Karpas-422 (cell line): ENCODE measurements around the gene EMC10. TPM values are rescaled to one million over a fixed set of nuclear protein-coding genes. Genes with fewer than 3 reads are reported as not detected.
"Not testable (repeated sequence)": the region's sequence is repeated elsewhere in the genome, so short reads cannot be mapped to it uniquely, and the experiment has no call there.

Experiments
- DNase-seq: peaks from one replicate; pipeline ENCODE4 v3.0.0-alpha.2; 2015
- H2AFZ ChIP-seq: fragments of 200-600 bp; sonication (generic); 2 replicates; pipeline ENCODE4 v1.6.1; 2014; ENCODE audit warnings: antibody characterized with exemption, low read length, mixed read lengths
- H3K27ac ChIP-seq: fragments of 200-600 bp; sonication (generic); 2 replicates; pipeline ENCODE4 v1.5.1; 2014; ENCODE audit warnings: mild to moderate bottlenecking, low read length, moderate library complexity
- H3K27me3 ChIP-seq: fragments of 200-600 bp; sonication (generic); 2 replicates; pipeline ENCODE4 v1.6.1; 2014; ENCODE audit warnings: low read length, mixed read lengths
- H3K36me3 ChIP-seq: fragments of 200-600 bp; sonication (generic); 2 replicates; pipeline ENCODE4 v1.6.1; 2014; ENCODE audit warnings: low read length, mixed read lengths; ENCODE audit not compliant: insufficient read depth
- H3K4me1 ChIP-seq: fragments of 200-600 bp; sonication (generic); 2 replicates; pipeline ENCODE4 v1.6.1; 2014; ENCODE audit warnings: mild to moderate bottlenecking, low read length, mixed read lengths
- H3K4me2 ChIP-seq: fragments of 200-600 bp; sonication (generic); 2 replicates; pipeline ENCODE4 v1.6.1; 2014; ENCODE audit warnings: low read length, low read depth, mild to moderate bottlenecking; ENCODE audit not compliant: poor library complexity, severe bottlenecking
- H3K4me3 ChIP-seq: fragments of 200-600 bp; sonication (generic); 2 replicates; pipeline ENCODE4 v1.5.1; 2014; ENCODE audit warnings: mild to moderate bottlenecking, antibody characterized with exemption, low read length, mixed read lengths
- H3K79me2 ChIP-seq: fragments of 200-600 bp; sonication (generic); 2 replicates; pipeline ENCODE4 v1.6.1; 2014; ENCODE audit warnings: mild to moderate bottlenecking, low read length, mixed read lengths
- H3K9ac ChIP-seq: fragments of 200-600 bp; sonication (generic); 2 replicates; pipeline ENCODE4 v1.6.0; 2014; ENCODE audit warnings: low read length
- H3K9me2 ChIP-seq: fragments of 200-600 bp; sonication (generic), shearing (Covaris generic); replicated peaks from 2 replicates; pipeline ENCODE4 v1.6.0; 2014; ENCODE audit warnings: mild to moderate bottlenecking, low read length, moderate library complexity; ENCODE audit not compliant: insufficient read depth
- H3K9me3 ChIP-seq: fragments of 300-700, 200-600 bp; sonication (generic); 2 replicates; pipeline ENCODE4 v1.6.1; 2014; ENCODE audit warnings: low read length, mixed read lengths
- H4K20me1 ChIP-seq: fragments of 200-600 bp; sonication (generic); 2 replicates; pipeline ENCODE4 v1.6.1; 2014; ENCODE audit warnings: mild to moderate bottlenecking, antibody characterized with exemption, low read length, low read depth; ENCODE audit not compliant: insufficient read depth
- total RNA-seq: library from RNA; depleted of rRNA; stranded (reverse); fragments of >200 nt; shearing (Covaris generic); gene quantifications from 2 replicates; pipeline ENCODE4 v1.2.3, GENCODE V29; 2014; ENCODE audit warnings: low replicate concordance

EMC10 gene
- total RNA-seq, 1 experiment from 2014 or later, result 63.7 TPM

GRCh38 chr19:50433201-50434180 is 42.8 kb upstream of the EMC10 start:
- DNase-seq, result peak; percentile 76
- Histone ChIP-seq H3K79me2 (no peaks in the 10 kb centered on the region), H3K4me2 (peak overlapping the region; percentile 97), H3K9ac (peak overlapping the region; percentile 63), H2AFZ (no peak overlapping the region), H3K27ac (peak overlapping the region; percentile 94), H4K20me1 (no peaks in the 10 kb centered on the region; the same call in 1 of the 2 replicates), H3K27me3 (0 out of 2 replicates have a peak, but pooled peaks cover 3% of the 10 kb centered on the region), H3K36me3 (peaks cover 3% of the 10 kb centered on the region; the same call in 1 of the 2 replicates), H3K4me1 (peaks cover 69% of the 10 kb centered on the region), H3K9me3 (no peaks in the 10 kb centered on the region), H3K4me3 (peak overlapping the region; percentile 70), H3K9me2 (no peaks in the 10 kb centered on the region)

- H3K9ac ChIP-seq, result peak overlapping the region; percentile 63
- no peaks in the 10 kb centered on the region for H4K20me1 ChIP-seq
- DNase-seq, result peak; percentile 93
- no peaks in the 10 kb centered on the region; the same call in 1 of the 2 replicates for H3K36me3 ChIP-seq
- peaks cover 59% of the 10 kb centered on the region for H3K4me1 ChIP-seq
- H3K27ac ChIP-seq, result peak overlapping the region; percentile 94
- H3K4me2 ChIP-seq, result peak overlapping the region; percentile 97
- H2AFZ ChIP-seq, result no peak overlapping the region
- H3K4me3 ChIP-seq, result peak overlapping the region; percentile 70
- no peaks in the 10 kb centered on the region for H3K9me3 ChIP-seq
- H3K79me2 ChIP-seq, result no peaks in the 10 kb centered on the region
- 0 out of 2 replicates have a peak, but pooled peaks cover 3% of the 10 kb centered on the region for H3K27me3 ChIP-seq
- no peaks in the 10 kb centered on the region for H3K9me2 ChIP-seq
These were observed 41.8 kb upstream of the EMC10 start for GRCh38 chr19:50434525-50434924.

GRCh38 chr19:50435221-50435620 is 41.1 kb upstream of the EMC10 start:
- Histone ChIP-seq H2AFZ (no peak overlapping the region), H3K36me3 (no peaks in the 10 kb centered on the region; the same call in 1 of the 2 replicates), H3K9ac (peak overlapping the region; percentile 63), H3K4me1 (peaks cover 55% of the 10 kb centered on the region), H3K79me2 (no peaks in the 10 kb centered on the region), H4K20me1 (no peaks in the 10 kb centered on the region), H3K9me2 (no peaks in the 10 kb centered on the region), H3K27ac (peak overlapping the region; percentile 94), H3K4me3 (peak overlapping the region; percentile 70; the same call in 1 of the 2 replicates), H3K9me3 (no peaks in the 10 kb centered on the region), H3K4me2 (peak overlapping the region; percentile 97), H3K27me3 (0 out of 2 replicates have a peak, but pooled peaks cover 3% of the 10 kb centered on the region)
- DNase-seq, result no peak

GRCh38 chr19:50435627-50436026 is 40.7 kb upstream of the EMC10 start:
- no peak for DNase-seq
- Histone ChIP-seq H4K20me1 (no peaks in the 10 kb centered on the region), H3K79me2 (no peaks in the 10 kb centered on the region), H3K27me3 (0 out of 2 replicates have a peak, but pooled peaks cover 3% of the 10 kb centered on the region), H3K27ac (peak overlapping the region; percentile 94; the same call in 1 of the 2 replicates), H3K9me2 (no peaks in the 10 kb centered on the region), H3K4me2 (no peak overlapping the region), H2AFZ (no peak overlapping the region), H3K9ac (peak overlapping the region; percentile 63; the same call in 1 of the 2 replicates), H3K9me3 (no peaks in the 10 kb centered on the region), H3K36me3 (no peaks in the 10 kb centered on the region; the same call in 1 of the 2 replicates), H3K4me1 (peaks cover 51% of the 10 kb centered on the region), H3K4me3 (no peak overlapping the region)

GRCh38 chr19:50437862-50438449 is 38.4 kb upstream of the EMC10 start:
- no peak overlapping the region for H3K9ac ChIP-seq
- no peaks in the 10 kb centered on the region for H3K9me2 ChIP-seq
- no peak overlapping the region for H3K27ac ChIP-seq
- H2AFZ ChIP-seq, result no peak overlapping the region
- H4K20me1 ChIP-seq, result no peaks in the 10 kb centered on the region
- no peaks in the 10 kb centered on the region; the same call in 1 of the 2 replicates for H3K36me3 ChIP-seq
- H3K79me2 ChIP-seq, result no peaks in the 10 kb centered on the region
- H3K27me3 ChIP-seq, result 0 out of 2 replicates have a peak, but pooled peaks cover 3% of the 10 kb centered on the region
- no peak overlapping the region for H3K4me3 ChIP-seq
- no peak for DNase-seq
- no peaks in the 10 kb centered on the region for H3K9me3 ChIP-seq
- H3K4me2 ChIP-seq, result no peak overlapping the region
- H3K4me1 ChIP-seq, result peaks cover 30% of the 10 kb centered on the region

- H3K27me3 ChIP-seq, H3K4me2 ChIP-seq, DNase-seq, H3K4me3 ChIP-seq, H3K27ac ChIP-seq, H3K9ac ChIP-seq, H3K9me3 ChIP-seq, H3K36me3 ChIP-seq, H4K20me1 ChIP-seq, H3K9me2 ChIP-seq, H2AFZ ChIP-seq, H3K79me2 ChIP-seq: not testable (repeated sequence)
- H3K4me1 ChIP-seq, result peaks cover 18% of the 10 kb centered on the region
These were observed 37.2 kb upstream of the EMC10 start for GRCh38 chr19:50439130-50439529.

GRCh38 chr19:50444059-50444458 is 32.2 kb upstream of the EMC10 start:
- Histone ChIP-seq H2AFZ (no peak overlapping the region), H3K4me1 (no peaks in the 10 kb centered on the region), H3K9ac (no peak overlapping the region), H3K9me2 (no peaks in the 10 kb centered on the region), H3K27me3 (no peaks in the 10 kb centered on the region), H3K36me3 (peaks cover 4% of the 10 kb centered on the region; the same call in 1 of the 2 replicates), H3K27ac (no peak overlapping the region), H3K4me2 (no peak overlapping the region), H4K20me1 (no peaks in the 10 kb centered on the region), H3K9me3 (no peaks in the 10 kb centered on the region), H3K79me2 (no peaks in the 10 kb centered on the region), H3K4me3 (no peak overlapping the region)
- no peak for DNase-seq

GRCh38 chr19:50447053-50447452 is 29.3 kb upstream of the EMC10 start:
- Histone ChIP-seq H3K4me2 (no peak overlapping the region), H3K79me2 (no peaks in the 10 kb centered on the region), H3K27me3 (no peaks in the 10 kb centered on the region), H3K27ac (no peak overlapping the region), H3K9me2 (no peaks in the 10 kb centered on the region), H2AFZ (no peak overlapping the region), H3K9ac (no peak overlapping the region), H3K36me3 (peaks cover 4% of the 10 kb centered on the region; the same call in 1 of the 2 replicates), H3K4me3 (no peak overlapping the region), H3K9me3 (no peaks in the 10 kb centered on the region), H3K4me1 (no peaks in the 10 kb centered on the region), H4K20me1 (no peaks in the 10 kb centered on the region)
- DNase-seq, result no peak
